Astrocyte of the spinal cord (primary cell): ENCODE measurements around the gene TTC39A.

Source experiments
- DNase-seq: peaks from one replicate; pipeline ENCODE4 v3.0.0; 2011; ENCODE audit warnings: low read depth, low spot score
- H3K4me3 ChIP-seq: 2 replicates; pipeline ENCODE4 v1.5.1; 2011; ENCODE audit warnings: low read depth, mild to moderate bottlenecking, low read length, moderate library complexity
- in situ Hi-C: cut with HindIII; loops from 2 replicates; pipeline ENCODE4 v1.10.0; 2017; ENCODE audit warnings: low sequenced_read_pairs
- TF ChIP-seq, protein P1 (sequence below): IDR thresholded peaks from 2 replicates; pipeline ENCODE4 v1.5.1; 2012; ENCODE audit warnings: low read depth, mild to moderate bottlenecking, low read length, inconsistent platforms

TTC39A gene

GRCh38 chr1:51266181-51266580 is 64.2 kb downstream of the TTC39A start:
- no peak overlapping the region for H3K4me3 ChIP-seq
- DNase-seq, result no peak
- in situ Hi-C loops, result no loop called here
- TF ChIP-seq, protein P1, sequence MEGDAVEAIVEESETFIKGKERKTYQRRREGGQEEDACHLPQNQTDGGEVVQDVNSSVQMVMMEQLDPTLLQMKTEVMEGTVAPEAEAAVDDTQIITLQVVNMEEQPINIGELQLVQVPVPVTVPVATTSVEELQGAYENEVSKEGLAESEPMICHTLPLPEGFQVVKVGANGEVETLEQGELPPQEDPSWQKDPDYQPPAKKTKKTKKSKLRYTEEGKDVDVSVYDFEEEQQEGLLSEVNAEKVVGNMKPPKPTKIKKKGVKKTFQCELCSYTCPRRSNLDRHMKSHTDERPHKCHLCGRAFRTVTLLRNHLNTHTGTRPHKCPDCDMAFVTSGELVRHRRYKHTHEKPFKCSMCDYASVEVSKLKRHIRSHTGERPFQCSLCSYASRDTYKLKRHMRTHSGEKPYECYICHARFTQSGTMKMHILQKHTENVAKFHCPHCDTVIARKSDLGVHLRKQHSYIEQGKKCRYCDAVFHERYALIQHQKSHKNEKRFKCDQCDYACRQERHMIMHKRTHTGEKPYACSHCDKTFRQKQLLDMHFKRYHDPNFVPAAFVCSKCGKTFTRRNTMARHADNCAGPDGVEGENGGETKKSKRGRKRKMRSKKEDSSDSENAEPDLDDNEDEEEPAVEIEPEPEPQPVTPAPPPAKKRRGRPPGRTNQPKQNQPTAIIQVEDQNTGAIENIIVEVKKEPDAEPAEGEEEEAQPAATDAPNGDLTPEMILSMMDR, result no peak

DNA sequence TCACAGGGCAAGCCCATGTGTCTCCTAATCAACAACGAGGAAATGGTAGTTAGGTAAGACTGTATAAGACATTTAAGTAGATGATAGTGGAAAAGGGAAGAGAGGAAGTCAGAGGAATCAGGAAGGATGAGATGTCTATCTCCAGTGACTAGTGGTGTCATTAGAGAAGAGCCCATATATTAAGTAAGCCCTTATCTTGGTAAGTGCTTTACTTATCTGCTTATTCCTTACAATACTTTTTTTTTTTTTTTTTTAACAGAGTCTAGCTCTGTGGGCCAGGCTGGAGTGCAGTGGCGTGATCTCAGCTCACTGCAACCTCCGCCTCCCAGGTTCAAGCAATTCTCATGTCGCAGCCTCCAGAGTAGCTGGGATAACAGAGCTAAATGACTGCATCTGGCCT is 64.7 kb downstream of the TTC39A start:
- TF ChIP-seq, protein P1, result no peak
- in situ Hi-C loops, result no loop called here
- H3K4me3 ChIP-seq, result no peak overlapping the region

DNA sequence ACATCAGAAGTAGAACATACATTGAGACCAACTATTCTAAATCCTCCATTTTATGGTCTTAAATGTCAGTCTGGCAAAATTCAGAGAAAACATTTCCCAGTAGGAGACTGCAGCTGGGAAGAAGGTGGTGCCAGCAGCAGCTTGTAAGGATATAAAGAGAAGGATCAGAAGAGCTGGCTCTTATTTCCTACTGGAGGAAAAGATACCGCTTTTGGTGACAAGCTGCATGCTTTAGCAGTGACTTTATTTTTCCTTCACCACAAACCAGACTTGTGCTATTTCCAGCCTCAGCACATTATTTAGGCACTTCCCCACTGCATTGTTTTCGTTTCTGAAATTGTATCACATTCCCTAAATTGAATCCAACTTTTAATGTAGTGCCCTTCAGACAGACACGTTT is 65.9 kb downstream of the TTC39A start:
- in situ Hi-C loops, result no loop called here
- H3K4me3 ChIP-seq, result no peak overlapping the region
- TF ChIP-seq, protein P1, result no peak
- DNase-seq, result peak; percentile 96

More for the DNA sequence above, 64.7 kb downstream of the TTC39A start:
- no peak for DNase-seq

DNA sequence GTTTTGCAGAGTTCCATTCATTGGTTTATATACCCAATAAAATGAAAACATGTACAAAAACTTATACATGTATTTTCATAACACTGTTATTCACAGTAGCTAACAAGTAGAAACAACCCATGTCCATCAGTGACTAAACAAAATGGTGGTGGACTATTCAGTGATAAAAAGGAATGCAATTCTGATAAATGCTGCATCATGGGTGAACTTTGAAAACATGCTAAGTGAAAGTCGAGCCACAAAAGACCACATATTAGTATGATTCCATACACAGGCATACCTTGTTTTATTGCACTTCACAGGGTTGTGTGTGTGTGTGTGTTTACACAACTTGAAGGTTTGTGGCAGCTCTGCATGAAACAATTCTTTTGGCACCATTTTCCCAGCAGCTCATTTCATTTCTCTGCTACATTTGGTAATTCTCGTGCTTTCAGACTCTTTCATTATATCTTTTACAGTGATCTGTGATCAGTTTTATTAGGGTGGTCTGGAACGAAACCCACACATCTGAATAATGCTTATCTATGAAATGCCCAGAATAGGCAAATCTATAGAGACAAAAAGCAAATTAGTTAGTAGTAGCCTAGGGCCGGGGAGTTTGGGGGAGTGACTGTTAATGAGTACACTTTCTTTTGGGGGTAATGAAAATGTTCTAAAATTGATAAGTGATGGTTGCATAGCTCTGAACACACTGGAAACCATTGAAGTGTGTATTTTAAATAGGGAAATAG is 67.0 kb downstream of the TTC39A start:
- no peak overlapping the region for H3K4me3 ChIP-seq
- in situ Hi-C loops, result no loop called here
- no peak for DNase-seq
- TF ChIP-seq, protein P1, result no peak

DNA sequence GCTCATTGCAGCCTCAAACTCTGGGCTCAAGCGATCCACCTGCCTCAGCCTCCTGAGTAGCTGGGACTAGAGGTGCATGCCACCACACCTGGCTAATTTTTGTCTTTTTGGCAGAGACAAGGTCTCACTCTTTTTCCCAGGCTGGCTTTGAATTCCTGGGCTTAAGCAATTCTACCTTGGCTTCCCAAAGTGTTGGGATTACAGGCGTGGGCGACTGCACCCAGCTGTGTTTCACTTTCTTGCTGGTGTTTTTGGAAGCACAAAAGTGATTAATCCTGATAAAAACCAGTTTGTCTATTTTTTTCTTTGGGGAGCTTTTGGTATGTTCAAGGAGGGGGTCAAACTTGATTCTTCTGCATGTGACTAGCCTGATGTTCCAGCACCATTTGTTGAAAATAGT is 75.0 kb downstream of the TTC39A start:
- in situ Hi-C loops, result no loop called here

GRCh38 chr1:51253691-51254090 is 76.7 kb downstream of the TTC39A start:
- DNase-seq, result no peak
- no peak overlapping the region for H3K4me3 ChIP-seq
- in situ Hi-C loops, result no loop called here
- TF ChIP-seq, protein P1, result no peak

More for the DNA sequence above, 75.0 kb downstream of the TTC39A start:
- TF ChIP-seq, protein P1, result no peak
- H3K4me3 ChIP-seq, result no peak overlapping the region
- DNase-seq, result no peak
